OCI-LY7 (cell line): Measurements from ENCODE around the gene HEXB.

Experiments
- EZH2phosphoT487 ChIP-seq: fragments of 200-600 bp; sonication (generic); IDR thresholded peaks from 2 replicates; pipeline ENCODE4 v1.6.1; 2018; ENCODE audit warnings: low read depth, borderline replicate concordance, mild to moderate bottlenecking, mixed run types, antibody characterized with exemption, low read length, moderate library complexity, mixed read lengths
- TF ChIP-seq, protein P1 (sequence below): fragments of 200-600 bp; sonication (generic); conservative IDR thresholded peaks from 2 replicates; pipeline ENCODE4 v1.5.1; 2014; ENCODE audit warnings: mild to moderate bottlenecking, antibody characterized with exemption, low read length, moderate library complexity, mixed read lengths

DNA sequence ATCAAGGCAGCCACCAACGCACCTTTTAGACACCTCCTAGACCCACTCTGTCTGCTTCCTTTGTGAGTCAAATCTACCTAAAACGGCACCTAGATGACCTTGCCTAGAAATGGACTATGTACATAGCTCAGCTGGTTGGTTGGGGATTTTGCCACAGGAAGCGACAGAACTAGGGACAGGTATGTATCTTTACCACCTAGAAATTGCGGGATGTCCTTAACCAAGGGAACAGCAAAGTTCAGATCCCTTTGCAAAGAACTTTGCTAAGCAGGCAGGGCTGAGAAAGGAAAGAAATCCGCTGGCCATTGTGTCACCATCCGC is 42.5 kb upstream of the HEXB start:
- TF ChIP-seq, protein P1, sequence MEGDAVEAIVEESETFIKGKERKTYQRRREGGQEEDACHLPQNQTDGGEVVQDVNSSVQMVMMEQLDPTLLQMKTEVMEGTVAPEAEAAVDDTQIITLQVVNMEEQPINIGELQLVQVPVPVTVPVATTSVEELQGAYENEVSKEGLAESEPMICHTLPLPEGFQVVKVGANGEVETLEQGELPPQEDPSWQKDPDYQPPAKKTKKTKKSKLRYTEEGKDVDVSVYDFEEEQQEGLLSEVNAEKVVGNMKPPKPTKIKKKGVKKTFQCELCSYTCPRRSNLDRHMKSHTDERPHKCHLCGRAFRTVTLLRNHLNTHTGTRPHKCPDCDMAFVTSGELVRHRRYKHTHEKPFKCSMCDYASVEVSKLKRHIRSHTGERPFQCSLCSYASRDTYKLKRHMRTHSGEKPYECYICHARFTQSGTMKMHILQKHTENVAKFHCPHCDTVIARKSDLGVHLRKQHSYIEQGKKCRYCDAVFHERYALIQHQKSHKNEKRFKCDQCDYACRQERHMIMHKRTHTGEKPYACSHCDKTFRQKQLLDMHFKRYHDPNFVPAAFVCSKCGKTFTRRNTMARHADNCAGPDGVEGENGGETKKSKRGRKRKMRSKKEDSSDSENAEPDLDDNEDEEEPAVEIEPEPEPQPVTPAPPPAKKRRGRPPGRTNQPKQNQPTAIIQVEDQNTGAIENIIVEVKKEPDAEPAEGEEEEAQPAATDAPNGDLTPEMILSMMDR = no peak
- TF ChIP-seq EZH2phosphoT487 = no peak
